Panc1 (cell line): ENCODE measurements around the gene OSBPL8. TPM values are rescaled to one million over a fixed set of nuclear protein-coding genes. Genes with fewer than 3 reads are reported as not detected.

Experiments
- ATAC-seq: fragments of 200-7000 bp; cut with Tn5 transposase; 2 replicates; pipeline ENCODE4 v1.9.1; 2020; ENCODE audit warnings: mild to moderate bottlenecking, moderate library complexity
- BruUV-seq: library from RNA; stranded (reverse); fragments of 400-500 nt; replicated peaks from 2 replicates; lab custom pipeline; 2021; lab: Mats Ljungman, UMichigan
- CTCF ChIA-PET: fragments of 300-600 bp; sonication (Branson Sonifier 250); formaldehyde crosslinking; loops from one replicate; lab custom pipeline; 2022; ENCODE audit warnings: antibody characterized with exemption; lab: Charles Lee
- POLR2A ChIA-PET: fragments of 300-600 bp; sonication (Branson Sonifier 250); formaldehyde crosslinking; loops from one replicate; lab custom pipeline; 2022; ENCODE audit warnings: antibody characterized with exemption; lab: Charles Lee
- DNase-seq: peaks from one replicate; pipeline ENCODE4 v3.0.0-alpha.2; 2010; ENCODE audit warnings: low read depth, low spot score
- H3K27ac ChIP-seq: 2 replicates; pipeline ENCODE4 v1.5.1; 2011; ENCODE audit warnings: mild to moderate bottlenecking, low read length, inconsistent platforms
- H3K27me3 ChIP-seq: fragments of 200-500 bp; sonication (Bioruptor generic); 2 replicates; pipeline ENCODE4 v1.6.0; 2014; ENCODE audit warnings: low read length, inconsistent platforms; ENCODE audit not compliant: control insufficient read depth, insufficient read depth
- H3K36me3 ChIP-seq: fragments of 200-500 bp; sonication (Bioruptor generic); 2 replicates; pipeline ENCODE4 v1.5.1; 2014; ENCODE audit warnings: inconsistent platforms, mild to moderate bottlenecking, low read length, moderate library complexity; ENCODE audit not compliant: control insufficient read depth, insufficient read depth
- H3K4me1 ChIP-seq: 2 replicates; pipeline ENCODE4 v1.5.1; 2011; ENCODE audit warnings: inconsistent platforms, mild to moderate bottlenecking, low read length, moderate library complexity; ENCODE audit not compliant: control insufficient read depth, insufficient read depth
- H3K4me3 ChIP-seq, 2 experiments: 2 replicates each; pipeline ENCODE4 v1.5.1; 2011 to 2012; ENCODE audit warnings: low read depth in 2 of 2, low read length in 2 of 2, mild to moderate bottlenecking in 2 of 2, inconsistent platforms in 1 of 2, moderate library complexity in 1 of 2
- H3K9me3 ChIP-seq: fragments of 200-500 bp; sonication (Bioruptor generic); 2 replicates; pipeline ENCODE4 v1.5.1; 2014; ENCODE audit warnings: low read depth, mild to moderate bottlenecking, inconsistent platforms, low read length, moderate library complexity; ENCODE audit not compliant: control insufficient read depth, insufficient read depth
- CTCF ChIP-seq: fragments of 450-650 bp; IDR thresholded peaks from 2 replicates; pipeline ENCODE4 v1.5.1; 2017; ENCODE audit warnings: mild to moderate bottlenecking
- POLR2AphosphoS5 ChIP-seq: IDR thresholded peaks from 2 replicates; pipeline ENCODE4 v1.6.1; 2012; ENCODE audit warnings: mild to moderate bottlenecking, low read depth, low read length, moderate library complexity
- REST ChIP-seq, 2 experiments: IDR thresholded peaks; 2 replicates each; pipeline ENCODE4 v1.6.1; 2011 to 2012; ENCODE audit warnings: low read depth in 2 of 2, control low read depth in 1 of 2, low read length in 1 of 2, mild to moderate bottlenecking in 1 of 2, moderate library complexity in 1 of 2; ENCODE audit not compliant: insufficient read depth in 1 of 2
- SIN3A ChIP-seq: IDR thresholded peaks from 2 replicates; pipeline ENCODE4 v1.6.1; 2012; ENCODE audit warnings: low read depth, mild to moderate bottlenecking, low read length, moderate library complexity, borderline replicate concordance; ENCODE audit not compliant: insufficient read depth
- TCF7L2 ChIP-seq: IDR thresholded peaks from 2 replicates; pipeline ENCODE4 v1.6.1; 2011; ENCODE audit warnings: mild to moderate bottlenecking, low read depth, low read length, inconsistent platforms
- in situ Hi-C: cut with HindIII; loops from 2 replicates; pipeline ENCODE4 v1.10.0; 2016; ENCODE audit warnings: low sequenced_read_pairs, low pct_unique_long_range_greater_than_20kb
- intact Hi-C: fragments of 100-400 bp; cut with micrococcal nuclease; formaldehyde crosslinking; loops from one replicate; pipeline ENCODE4 v1.10.0; 2022; ENCODE audit not compliant: unreplicated experiment
- total RNA-seq: library from RNA; stranded (reverse); gene quantifications from one replicate; pipeline ENCODE4 v1.2.1, GENCODE V29; 2021; ENCODE audit not compliant: unreplicated experiment

Gene OSBPL8
- total RNA-seq, 1 experiment from 2014 or later, result 76.9 TPM

- BruUV-seq, result no TSS peak
- Histone ChIP-seq H3K36me3 (no peaks in the 10 kb centered on the region), H3K27ac (no peak overlapping the region), H3K9me3 (no peaks in the 10 kb centered on the region), H3K27me3 (no peaks in the 10 kb centered on the region), H3K4me3 (no peak overlapping the region), H3K4me1 (no peaks in the 10 kb centered on the region)
- no peak for TF ChIP-seq SIN3A
- TF ChIP-seq REST (IDR thresholded peaks at IDR 0.05; ENCODE audit: insufficient read depth in 1 of 2, low read depth in 2 of 2, low read length in 1 of 2), result no peak
- TF ChIP-seq CTCF, result no peak
- no peak for TF ChIP-seq TCF7L2
- TF ChIP-seq POLR2AphosphoS5, result no peak
- intact Hi-C loops (no loop called here), in situ Hi-C loops (no loop called here)
- ATAC-seq, result no peak
- ChIA-PET POLR2A (no interaction called here), CTCF (no interaction called here)
- DNase-seq, result no peak
Measured at GRCh38 chr12:76508128-76508980, 51.2 kb downstream of the OSBPL8 start.

- in situ Hi-C loops, result no loop called here
- ChIA-PET CTCF (no interaction called here), POLR2A (no interaction called here)
- Histone ChIP-seq H3K9me3 (no peaks in the 10 kb centered on the region), H3K4me3 (no peak overlapping the region), H3K27ac (no peak overlapping the region), H3K27me3 (no peaks in the 10 kb centered on the region), H3K4me1 (no peaks in the 10 kb centered on the region), H3K36me3 (no peaks in the 10 kb centered on the region)
- no peak for DNase-seq
- intact Hi-C loops, result no loop called here
- TF ChIP-seq TCF7L2 (no peak), POLR2AphosphoS5 (no peak), REST (IDR thresholded peaks at IDR 0.05; ENCODE audit: insufficient read depth in 1 of 2, low read depth in 2 of 2, low read length in 1 of 2) (no peak), CTCF (no peak), SIN3A (no peak)
- BruUV-seq, result no TSS peak
- ATAC-seq, result no peak
Measured at GRCh38 chr12:76506149-76506548, 53.4 kb downstream of the OSBPL8 start.
